ENCODE measurements around the gene PSMA7.

The PSMA7 gene

GRCh38 chr20:62111148-62111547 is 32.0 kb downstream of the PSMA7 start:
- DNase-seq (ENCODE audit: low read depth), result no peak
- TF ChIP-seq CTCF (conservative IDR thresholded peaks at IDR 0.05; ENCODE audit: low read length), result no peak
- H3K4me3 ChIP-seq (ENCODE audit: low read length), result no peak overlapping the region

GRCh38 chr20:62105592-62105991 is 37.6 kb downstream of the PSMA7 start:
- H3K4me3 ChIP-seq (ENCODE audit: low read length), result no peak overlapping the region
- no peak for TF ChIP-seq CTCF (conservative IDR thresholded peaks at IDR 0.05; ENCODE audit: low read length)
- no peak for DNase-seq (ENCODE audit: low read depth)

GRCh38 chr20:62104791-62105345 is 38.3 kb downstream of the PSMA7 start:
- TF ChIP-seq CTCF (conservative IDR thresholded peaks at IDR 0.05; ENCODE audit: low read length), result no peak
- DNase-seq (ENCODE audit: low read depth), result peak; percentile 39
- no peak overlapping the region for H3K4me3 ChIP-seq (ENCODE audit: low read length)

GRCh38 chr20:62104234-62104789 is 38.9 kb downstream of the PSMA7 start:
- TF ChIP-seq CTCF (conservative IDR thresholded peaks at IDR 0.05; ENCODE audit: low read length), result no peak
- DNase-seq (ENCODE audit: low read depth), result no peak
- H3K4me3 ChIP-seq (ENCODE audit: low read length), result no peak overlapping the region

- no peak overlapping the region for H3K4me3 ChIP-seq (ENCODE audit: low read length)
- no peak for DNase-seq (ENCODE audit: low read depth)
- no peak for TF ChIP-seq CTCF (conservative IDR thresholded peaks at IDR 0.05; ENCODE audit: low read length)
Observed at GRCh38 chr20:62103508-62104233, 39.5 kb downstream of the PSMA7 start.

GRCh38 chr20:62101078-62101477 is 42.1 kb downstream of the PSMA7 start:
- no peak for DNase-seq (ENCODE audit: low read depth)
- no peak overlapping the region for H3K4me3 ChIP-seq (ENCODE audit: low read length)
- no peak for TF ChIP-seq CTCF (conservative IDR thresholded peaks at IDR 0.05; ENCODE audit: low read length)

- no peak overlapping the region for H3K4me3 ChIP-seq (ENCODE audit: low read length)
- no peak for DNase-seq (ENCODE audit: low read depth)
- TF ChIP-seq CTCF (conservative IDR thresholded peaks at IDR 0.05; ENCODE audit: low read length), result no peak
Observed at GRCh38 chr20:62097881-62098407, 45.2 kb downstream of the PSMA7 start.
